Activated CD4-positive, alpha-beta T cell treated with anti-CD3 and anti-CD28 coated beads, Interleukin-2, amount 10 ng/mL, durations not matched to agents 24 days and 14 days (primary cell): ENCODE results near the gene ZNF561. TPM values are rescaled to one million over a fixed set of nuclear protein-coding genes. Genes with fewer than 3 reads are reported as not detected.

Experiments used
- total RNA-seq: library from RNA; stranded (reverse); gene quantifications from 2 replicates; pipeline ENCODE4 v1.2.3, GENCODE V29; 2022

Gene ZNF561
- total RNA-seq, 1 donor from 2014 or later, result 35.3 TPM

Other genes with a start within 250 kb of the ZNF561 start
- 24.9 and 25.3 TPM in 2 replicates for gene ZNF266, start 185.7 kb downstream of the ZNF561 start, total RNA-seq
- gene ZNF560, start 122.6 kb downstream of the ZNF561 start, total RNA-seq, result not detected in 2 replicates
- gene ZNF426, start 82.6 kb downstream of the ZNF561 start, total RNA-seq, result 9.7 and 10.9 TPM in 2 replicates
- gene ZNF121, start 36.7 kb downstream of the ZNF561 start, total RNA-seq, result 63.9 and 69.4 TPM in 2 replicates
- 15.9 and 16.9 TPM in 2 replicates for gene ZNF562, start 53.9 kb upstream of the ZNF561 start, total RNA-seq
- gene ZNF846, start 147.5 kb upstream of the ZNF561 start, total RNA-seq, result 2.2 and 3.4 TPM in 2 replicates
- 19.4 and 23.3 TPM in 2 replicates for gene FBXL12, start 197.8 kb upstream of the ZNF561 start, total RNA-seq
- 355 and 359 TPM in 2 replicates for gene UBL5, start 206.7 kb upstream of the ZNF561 start, total RNA-seq
- 87.9 and 93.0 TPM in 2 replicates for gene PIN1, start 214.1 kb upstream of the ZNF561 start, total RNA-seq